Testis (tissue), 3 donors: Measurements from ENCODE around the gene KHSRP. TPM values are rescaled to one million over a fixed set of nuclear protein-coding genes. Genes with fewer than 3 reads are reported as not detected.

Experiments used
- DNase-seq: peaks from one replicate; pipeline ENCODE4 v3.0.0-alpha.2; 2019
- H3K27ac ChIP-seq, 2 donors: fragments of 200-600 bp; sonication (generic); one replicate each; pipeline ENCODE4 v1.5.1; 2019
- H3K27me3 ChIP-seq: fragments of 200-600 bp; sonication (generic); one replicate; pipeline ENCODE4 v1.5.1; 2019
- H3K36me3 ChIP-seq: fragments of 200-600 bp; sonication (generic); one replicate; pipeline ENCODE4 v1.5.1; 2017; ENCODE audit warnings: low read depth; ENCODE audit errors: missing control alignments
- H3K4me1 ChIP-seq: fragments of 200-600 bp; sonication (generic); one replicate; pipeline ENCODE4 v1.5.1; 2019
- H3K4me3 ChIP-seq, 2 donors: fragments of 200-600 bp; sonication (generic); one replicate each; pipeline ENCODE4 v1.5.1; 2017 to 2019
- H3K9me3 ChIP-seq: fragments of 200-600 bp; sonication (generic); one replicate; pipeline ENCODE4 v1.5.1; 2017
- POLR2A ChIP-seq: fragments of 450-650 bp; IDR thresholded peaks from one replicate; pipeline ENCODE4 v1.6.1; 2017; ENCODE audit warnings: antibody characterized with exemption, mild to moderate bottlenecking, moderate library complexity
- WGBS, 2 donors: methylation state at CpG; one replicate each; pipeline ENCODE4 v1.1.5; 2018; 5-methylcytosine and 5-hydroxymethylcytosine counted together
- intact Hi-C: fragments of 100-400 bp; cut with DNase I; formaldehyde crosslinking; loops from one replicate; pipeline ENCODE4 v1.15.1; 2023; ENCODE audit warnings: low total_unique reads
- polyA plus RNA-seq: library from polyadenylated mRNA; stranded (reverse); fragments of 350-450 nt; fragmentation: Illumina TruSeq; extraction: RNeasy Lipid Tissue Mini Kit (QIAGEN cat#74804); gene quantifications from one replicate; pipeline ENCODE4 v1.2.3, GENCODE V29; 2014; ENCODE audit warnings: low read depth, low replicate concordance; ENCODE audit not compliant: insufficient read depth
- total RNA-seq, 2 donors: library from RNA; depleted of rRNA; stranded (reverse); fragments of >200 nt; gene quantifications; one replicate each; pipeline ENCODE4 v1.2.3, GENCODE V29; 2016
- TF ChIP-seq, protein P1 (sequence below), 3 experiments: fragments of 450-650 bp in 2 of 3; fragments of 200-600 bp in 1 of 3; sonication (generic) in 1 of 3; IDR thresholded peaks; one replicate each; pipeline ENCODE4 v1.5.1; 2016 to 2019; ENCODE audit warnings: antibody characterized with exemption in 3 of 3, mild to moderate bottlenecking in 2 of 3, moderate library complexity in 1 of 3

Gene KHSRP
- total and polyA plus RNA-seq, 3 donors from 2014 or later = 279 to 358 (median 336) TPM

DNA sequence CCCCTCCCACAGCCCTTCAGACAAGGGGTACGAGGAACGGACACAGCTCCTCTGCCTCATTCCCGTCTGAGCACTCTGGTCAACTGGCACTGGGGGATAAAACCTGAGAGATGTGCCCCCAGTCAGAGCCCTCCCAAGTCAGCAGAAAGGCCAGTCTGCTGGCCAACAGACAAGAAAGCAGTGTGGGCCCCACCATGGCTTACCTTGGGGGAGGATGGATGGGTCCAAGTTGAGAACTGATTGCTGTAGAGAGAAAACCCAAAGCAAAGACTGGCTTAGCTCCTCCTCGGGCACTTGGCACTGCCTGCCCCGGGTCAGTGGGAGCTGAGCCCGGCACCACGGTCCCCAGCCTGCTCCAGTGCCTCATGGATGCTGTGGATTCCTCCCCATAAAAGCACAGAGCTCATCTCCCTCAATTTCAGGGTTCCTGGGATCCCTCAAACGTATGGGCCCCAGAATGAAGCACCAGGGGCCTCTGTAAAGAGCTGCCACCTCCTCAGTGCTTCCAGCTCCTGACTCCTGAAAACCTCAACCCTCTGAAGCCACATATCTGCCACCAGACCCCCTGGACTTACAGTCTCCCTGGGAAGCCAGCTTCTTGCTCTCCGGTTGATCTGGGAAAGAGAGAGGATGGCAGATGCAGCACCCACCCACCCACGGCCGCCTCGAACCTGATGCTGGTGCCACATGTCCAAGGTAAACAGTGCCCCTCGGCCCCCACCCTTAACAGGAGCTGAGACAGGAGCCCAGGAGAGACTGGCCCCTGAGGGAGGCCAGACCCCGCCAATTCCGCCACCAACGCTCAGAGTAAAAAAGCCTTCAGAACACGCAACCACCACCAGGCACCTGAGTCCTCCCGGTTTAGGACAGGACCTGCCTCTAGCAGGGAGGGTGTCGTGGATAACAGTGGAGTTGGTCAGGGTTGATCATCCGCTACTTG, 3.3 kb downstream of the KHSRP start:
- TF ChIP-seq, protein P1, sequence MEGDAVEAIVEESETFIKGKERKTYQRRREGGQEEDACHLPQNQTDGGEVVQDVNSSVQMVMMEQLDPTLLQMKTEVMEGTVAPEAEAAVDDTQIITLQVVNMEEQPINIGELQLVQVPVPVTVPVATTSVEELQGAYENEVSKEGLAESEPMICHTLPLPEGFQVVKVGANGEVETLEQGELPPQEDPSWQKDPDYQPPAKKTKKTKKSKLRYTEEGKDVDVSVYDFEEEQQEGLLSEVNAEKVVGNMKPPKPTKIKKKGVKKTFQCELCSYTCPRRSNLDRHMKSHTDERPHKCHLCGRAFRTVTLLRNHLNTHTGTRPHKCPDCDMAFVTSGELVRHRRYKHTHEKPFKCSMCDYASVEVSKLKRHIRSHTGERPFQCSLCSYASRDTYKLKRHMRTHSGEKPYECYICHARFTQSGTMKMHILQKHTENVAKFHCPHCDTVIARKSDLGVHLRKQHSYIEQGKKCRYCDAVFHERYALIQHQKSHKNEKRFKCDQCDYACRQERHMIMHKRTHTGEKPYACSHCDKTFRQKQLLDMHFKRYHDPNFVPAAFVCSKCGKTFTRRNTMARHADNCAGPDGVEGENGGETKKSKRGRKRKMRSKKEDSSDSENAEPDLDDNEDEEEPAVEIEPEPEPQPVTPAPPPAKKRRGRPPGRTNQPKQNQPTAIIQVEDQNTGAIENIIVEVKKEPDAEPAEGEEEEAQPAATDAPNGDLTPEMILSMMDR (IDR thresholded peaks at IDR 0.05) = no peak
- TF ChIP-seq POLR2A = no peak
- Histone ChIP-seq H3K27ac (no peak overlapping the region), H3K4me1 (peaks cover 16% of the 10 kb centered on the region), H3K36me3 (no peaks in the 10 kb centered on the region), H3K9me3 (no peaks in the 10 kb centered on the region), H3K4me3 (no peak overlapping the region), H3K27me3 (no peaks in the 10 kb centered on the region)
- no peak for DNase-seq
- intact Hi-C loops = no loop called here
- 80% methylated on average over 10 to 20 of the region's 20 CpGs for WGBS, 2 donors

DNA sequence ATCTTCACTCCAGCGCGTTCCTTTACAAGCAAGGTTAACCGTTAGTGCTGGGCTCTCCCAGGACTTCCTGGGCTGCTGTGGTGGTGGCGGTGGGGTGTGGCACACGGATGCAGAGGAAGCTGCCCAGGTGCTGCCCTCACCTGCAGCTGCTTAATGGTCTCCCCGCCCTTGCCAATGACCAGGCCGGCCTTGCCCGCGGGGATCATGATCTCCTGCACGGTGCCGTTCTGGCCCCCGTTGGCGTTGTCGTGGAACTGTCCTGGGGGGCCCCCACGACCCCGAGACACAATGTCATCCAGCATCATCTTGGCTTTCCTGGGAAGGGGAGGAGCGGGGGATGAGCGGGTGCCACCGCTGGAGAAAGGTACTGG, 6.1 kb downstream of the KHSRP start:
- Histone ChIP-seq H3K36me3 (no peaks in the 10 kb centered on the region), H3K4me3 (no peak overlapping the region), H3K9me3 (no peaks in the 10 kb centered on the region), H3K27ac (no peak overlapping the region), H3K4me1 (peaks cover 19% of the 10 kb centered on the region), H3K27me3 (no peaks in the 10 kb centered on the region)
- DNase-seq = no peak
- intact Hi-C loops = no loop called here
- WGBS, 2 donors = 73 to 93% methylated on average over 6 to 19 of the region's 19 CpGs
- TF ChIP-seq, protein P1 (IDR thresholded peaks at IDR 0.05) = no peak
- no peak for TF ChIP-seq POLR2A

DNA sequence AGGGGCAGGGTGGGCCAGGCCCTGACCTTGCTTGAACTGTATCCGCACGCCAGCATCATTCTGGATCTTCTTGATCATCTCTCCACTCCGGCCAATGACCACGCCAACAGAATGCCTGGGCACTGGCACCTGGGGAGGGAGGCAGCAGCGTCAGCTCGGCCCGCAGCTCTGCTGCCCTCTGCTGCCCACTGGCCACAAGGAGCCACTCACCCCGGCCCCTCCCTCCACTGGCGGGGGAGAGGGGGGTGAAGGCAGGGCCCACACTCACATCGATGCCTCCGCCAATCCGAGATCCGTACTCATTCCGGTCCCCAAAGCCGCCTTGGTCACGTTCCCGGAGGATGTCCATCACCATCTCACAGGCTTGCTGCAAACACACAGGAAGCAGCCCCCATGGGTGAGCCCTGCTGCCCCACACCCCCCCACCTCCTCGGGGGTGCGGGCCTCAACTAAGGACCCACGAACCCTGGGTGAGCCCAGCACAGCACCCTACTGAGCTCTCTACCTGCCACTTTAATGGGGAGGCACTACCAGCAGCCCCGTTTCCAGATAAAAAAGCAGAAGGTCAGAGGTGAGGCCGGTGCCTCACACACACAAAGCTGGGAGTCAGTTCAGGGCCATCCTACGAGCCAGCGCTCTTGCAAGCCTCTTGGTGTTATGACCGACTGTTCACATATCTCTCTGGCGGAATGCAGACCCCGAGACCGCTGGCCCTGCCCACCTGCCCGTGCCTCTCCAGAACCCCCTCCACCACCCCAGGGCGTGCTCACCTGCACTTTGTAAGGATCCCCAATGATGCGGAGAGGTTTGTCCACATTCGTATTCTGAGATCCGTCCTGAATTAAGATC, 6.7 kb downstream of the KHSRP start:
- Histone ChIP-seq H3K27ac (no peak overlapping the region), H3K4me3 (no peak overlapping the region), H3K9me3 (no peaks in the 10 kb centered on the region), H3K36me3 (no peaks in the 10 kb centered on the region), H3K27me3 (no peaks in the 10 kb centered on the region), H3K4me1 (peaks cover 14% of the 10 kb centered on the region)
- TF ChIP-seq, protein P1 (IDR thresholded peaks at IDR 0.05) = peak in 2 of 3 experiments; percentile 23 to 32
- TF ChIP-seq POLR2A = no peak
- intact Hi-C loops = no loop called here
- WGBS, 2 donors = 69 to 91% methylated on average over 14 to 33 of the region's 33 CpGs
- DNase-seq = peak; percentile 55

DNA sequence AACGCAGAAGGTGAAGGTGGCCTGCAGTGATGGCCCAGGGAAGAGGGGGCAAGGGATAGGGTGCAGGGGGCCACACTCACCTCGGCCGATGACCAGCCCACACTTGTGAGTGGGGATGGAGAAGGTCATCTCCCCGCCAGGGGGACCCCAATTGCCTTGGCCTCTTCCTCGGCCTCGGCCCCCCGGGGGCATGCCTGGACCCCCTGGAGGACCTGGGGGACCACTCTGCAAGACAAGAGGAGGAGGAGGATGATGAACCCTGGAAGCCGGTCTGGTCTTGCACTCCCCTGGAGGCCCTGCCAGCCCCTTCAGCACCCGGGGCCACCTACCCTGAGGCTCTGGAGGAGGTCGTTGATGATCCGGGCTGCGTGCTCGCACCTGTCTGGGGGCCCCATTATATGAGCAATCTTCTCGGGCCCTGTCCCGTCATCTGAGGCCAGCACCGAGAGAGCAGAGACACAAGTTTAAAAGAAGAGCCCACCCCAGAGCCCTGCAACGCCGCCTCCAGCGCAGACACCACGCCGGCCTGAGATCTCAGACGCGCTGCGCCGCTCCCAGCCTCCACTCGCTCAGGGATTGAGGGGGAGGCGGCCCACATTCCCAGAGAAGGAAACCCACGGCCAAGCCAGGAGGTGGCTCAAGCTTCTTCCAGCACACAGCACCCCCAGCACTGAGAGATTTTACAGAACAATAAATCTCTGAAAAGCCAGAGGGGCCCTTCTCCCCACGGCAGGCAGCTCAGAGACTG, 7.8 kb downstream of the KHSRP start:
- WGBS, 2 donors = 90 to 95% methylated on average over 9 to 29 of the region's 29 CpGs
- no peaks in the 10 kb centered on the region for H3K36me3 ChIP-seq
- peaks cover 11% of the 10 kb centered on the region for H3K4me1 ChIP-seq
- TF ChIP-seq POLR2A = no peak
- TF ChIP-seq, protein P1 (IDR thresholded peaks at IDR 0.05) = no peak
- intact Hi-C loops = no loop called here
- no peaks in the 10 kb centered on the region for H3K27me3 ChIP-seq
- H3K9me3 ChIP-seq = no peaks in the 10 kb centered on the region
- H3K4me3 ChIP-seq = no peak overlapping the region
- DNase-seq = no peak
- H3K27ac ChIP-seq = no peak overlapping the region
